IPS DF 6.9 (cell line): Measurements from ENCODE around the gene COPRS.
A peak's percentile ranks its signal among the peaks of the same experiment; 100 is the strongest.

ENCODE experiments used
- DNase-seq: peaks from one replicate; pipeline ENCODE4 v3.0.0-alpha.2; 2013; ENCODE audit warnings: low read depth, low spot score
- H3K27ac ChIP-seq: one replicate; pipeline ENCODE4 v1.5.1; 2013; ENCODE audit warnings: low read length, control low read depth
- H3K27me3 ChIP-seq: 2 replicates; pipeline ENCODE4 v1.6.1; 2013; ENCODE audit warnings: mild to moderate bottlenecking, low read length; ENCODE audit not compliant: control insufficient read depth, insufficient read depth
- H3K36me3 ChIP-seq: 2 replicates; pipeline ENCODE4 v1.6.1; 2013; ENCODE audit warnings: low read length; ENCODE audit not compliant: control insufficient read depth, insufficient read depth
- H3K4me1 ChIP-seq: 2 replicates; pipeline ENCODE4 v1.6.1; 2013; ENCODE audit warnings: low read length; ENCODE audit not compliant: control insufficient read depth, insufficient read depth
- H3K4me3 ChIP-seq: 2 replicates; pipeline ENCODE4 v1.5.1; 2013; ENCODE audit warnings: mild to moderate bottlenecking, low read length
- H3K9me3 ChIP-seq: 2 replicates; pipeline ENCODE4 v1.6.1; 2013; ENCODE audit warnings: low read length, inconsistent platforms; ENCODE audit not compliant: control insufficient read depth, insufficient read depth
- whole genome bisulfite sequencing: extraction: QIAGEN DNeasy Blood & Tissue Kit; methylation state at CpG from one replicate; pipeline ENCODE4 v1.1.7; 2013; ENCODE audit warnings: mixed read lengths, missing lambda C conversion rate; ENCODE audit not compliant: insufficient read length, insufficient coverage; 5-methylcytosine and 5-hydroxymethylcytosine counted together

COPRS gene

DNA sequence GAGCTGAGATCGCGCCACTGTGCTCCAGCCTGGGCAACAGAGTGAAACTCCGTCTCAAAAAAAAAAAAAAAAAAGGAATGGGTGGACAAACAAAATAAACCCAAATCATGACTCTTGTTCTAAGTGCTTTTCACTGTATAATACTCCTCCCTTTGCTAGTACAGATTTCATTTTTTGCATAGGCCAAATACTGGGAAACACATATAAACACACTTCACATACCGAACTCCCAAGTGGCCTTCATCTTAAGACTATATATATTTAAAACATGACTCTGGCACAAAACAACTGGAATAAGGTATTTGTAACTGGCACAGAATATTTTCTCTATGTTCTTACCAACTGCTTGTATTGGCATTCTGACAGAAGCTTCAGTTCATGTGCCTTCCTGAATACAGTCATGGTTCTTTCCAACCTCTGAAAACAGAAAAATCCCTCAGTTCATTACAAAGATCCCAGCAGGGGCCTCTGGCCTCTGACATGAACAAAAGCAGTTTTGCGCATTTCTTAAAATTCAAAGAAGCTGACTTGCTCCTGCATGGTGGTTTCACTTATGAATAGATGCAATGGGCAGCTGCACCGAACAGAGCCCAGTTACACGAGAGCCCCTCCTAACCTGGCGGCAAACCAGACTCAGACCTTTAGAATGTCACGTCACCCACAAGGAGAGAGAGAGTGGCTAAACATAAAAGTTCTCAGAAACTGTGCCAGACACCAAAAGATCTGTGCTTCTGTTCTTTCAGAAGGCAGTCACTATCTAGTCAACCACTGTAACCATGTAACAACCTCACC, 19.1 kb upstream of the COPRS start:
- WGBS: no CpG with 5 or more reads among the region's 9 CpGs
- no peak for DNase-seq
- Histone ChIP-seq H3K36me3 (peaks cover 29% of the 10 kb centered on the region; the same call in 1 of the 2 replicates), H3K4me1 (no peaks in the 10 kb centered on the region), H3K9me3 (no peaks in the 10 kb centered on the region), H3K4me3 (no peak overlapping the region), H3K27ac (no peak overlapping the region), H3K27me3 (no peaks in the 10 kb centered on the region)

DNA sequence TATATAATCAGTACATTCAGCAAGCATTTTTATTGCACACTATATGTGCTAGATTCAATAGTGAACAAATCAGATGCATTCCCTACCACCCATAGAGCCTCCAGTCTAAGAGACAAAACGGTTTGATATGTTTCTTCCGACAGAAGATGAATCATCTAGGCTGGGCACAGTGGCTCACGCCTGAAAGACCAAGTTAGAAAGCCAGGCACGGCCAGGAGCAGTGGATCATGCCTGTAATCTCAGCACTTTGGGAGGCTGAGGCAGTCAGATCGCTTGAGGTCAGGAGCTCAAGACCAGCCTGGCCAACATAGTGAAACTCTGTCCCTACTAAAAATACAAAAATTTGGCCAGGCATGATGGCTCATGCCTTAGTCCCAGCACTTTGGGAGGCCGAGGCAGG, 18.3 kb upstream of the COPRS start:
- H3K4me1 ChIP-seq: no peaks in the 10 kb centered on the region
- DNase-seq: no peak
- H3K27ac ChIP-seq: no peak overlapping the region
- no peaks in the 10 kb centered on the region for H3K9me3 ChIP-seq
- WGBS: no CpG with 5 or more reads among the region's 6 CpGs
- no peaks in the 10 kb centered on the region for H3K27me3 ChIP-seq
- no peak overlapping the region for H3K4me3 ChIP-seq
- peaks cover 34% of the 10 kb centered on the region for H3K36me3 ChIP-seq

DNA sequence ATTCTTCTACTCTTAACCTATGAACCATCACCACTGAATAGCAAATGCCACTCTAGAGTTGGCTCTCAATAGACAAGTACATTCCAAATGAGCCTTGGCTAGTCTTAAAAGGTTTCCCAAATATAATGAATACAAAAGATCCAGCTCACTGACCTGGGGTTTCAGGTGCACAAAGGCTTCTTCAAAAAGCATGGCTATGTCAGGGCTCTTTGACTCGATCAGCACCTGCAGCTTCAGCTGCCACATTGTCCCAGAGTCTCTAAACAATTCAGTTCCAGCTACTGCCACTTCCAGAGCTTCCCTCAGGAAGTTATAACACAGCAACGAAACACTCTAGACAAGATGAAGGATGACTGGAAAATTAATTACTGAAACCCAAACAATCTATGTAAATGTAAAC, 16.0 kb upstream of the COPRS start:
- H3K4me1 ChIP-seq: no peaks in the 10 kb centered on the region
- WGBS: no CpG with 5 or more reads among the region's 2 CpGs
- H3K9me3 ChIP-seq: no peaks in the 10 kb centered on the region
- no peak overlapping the region for H3K27ac ChIP-seq
- no peaks in the 10 kb centered on the region for H3K27me3 ChIP-seq
- no peak overlapping the region for H3K4me3 ChIP-seq
- peaks cover 32% of the 10 kb centered on the region for H3K36me3 ChIP-seq
- no peak for DNase-seq

DNA sequence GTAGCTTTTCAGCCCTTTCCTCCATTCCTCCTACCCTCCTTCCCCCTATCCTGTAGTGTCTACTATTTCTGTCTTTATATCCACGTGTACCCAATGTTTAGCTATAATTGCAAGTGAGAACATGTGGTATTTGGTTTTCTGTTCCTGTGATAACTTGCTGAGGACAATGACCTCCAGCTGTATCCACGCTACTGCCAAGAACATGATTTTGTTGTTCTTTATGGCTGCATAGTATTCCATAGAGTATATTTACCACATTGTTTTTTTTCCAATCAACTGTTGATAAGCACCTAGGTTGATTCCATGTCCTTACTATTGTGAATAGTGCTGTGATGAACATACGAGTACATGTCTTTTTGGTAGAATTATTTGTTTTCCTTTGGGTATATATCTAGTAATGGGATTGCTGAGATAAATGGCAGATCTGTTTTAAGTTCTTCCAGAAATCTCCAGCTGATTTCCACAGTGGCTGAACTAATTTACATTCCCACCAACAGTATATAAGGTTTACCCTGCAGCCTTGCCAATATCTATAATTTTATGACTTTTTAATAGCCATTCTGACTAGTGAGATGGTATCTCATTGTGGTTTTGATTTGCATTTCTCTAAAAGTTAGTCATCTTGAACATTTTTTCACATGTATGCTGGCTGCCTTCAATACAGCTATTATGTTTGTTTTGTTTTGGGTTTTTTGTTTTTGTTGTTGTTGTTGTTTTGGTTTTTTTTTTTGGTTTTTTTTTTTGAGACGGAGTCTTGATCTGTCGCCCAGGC, 10.9 kb upstream of the COPRS start:
- Histone ChIP-seq H3K4me3 (no peak overlapping the region), H3K9me3 (no peaks in the 10 kb centered on the region), H3K4me1 (no peaks in the 10 kb centered on the region), H3K27me3 (no peaks in the 10 kb centered on the region), H3K27ac (no peak overlapping the region), H3K36me3 (peaks cover 22% of the 10 kb centered on the region)
- WGBS: no CpG with 5 or more reads among the region's 5 CpGs
- DNase-seq: no peak

DNA sequence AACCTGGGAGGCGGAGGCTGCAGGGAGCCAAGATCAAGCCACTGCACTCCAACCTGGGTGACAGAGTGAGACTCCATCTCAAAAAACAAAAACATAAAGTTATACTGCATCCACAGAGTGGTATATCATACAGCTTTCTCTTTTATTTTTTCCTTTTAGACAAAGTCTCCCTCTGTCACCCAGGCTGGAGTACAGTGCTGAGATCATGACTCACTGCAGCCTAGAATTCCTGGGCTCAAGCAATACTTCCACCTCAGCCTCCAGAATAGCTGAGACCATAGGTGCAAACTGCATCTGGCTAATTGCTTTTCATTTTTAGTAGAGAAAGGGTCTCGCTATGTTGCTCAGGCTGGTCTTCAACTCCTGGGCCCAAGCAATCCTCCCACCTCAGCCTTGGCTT, 10.0 kb upstream of the COPRS start:
- H3K4me3 ChIP-seq: no peak overlapping the region
- no peak overlapping the region for H3K27ac ChIP-seq
- no peaks in the 10 kb centered on the region for H3K27me3 ChIP-seq
- no CpG with 5 or more reads among the region's 2 CpGs for WGBS
- H3K9me3 ChIP-seq: no peaks in the 10 kb centered on the region
- no peak for DNase-seq
- peaks cover 26% of the 10 kb centered on the region for H3K36me3 ChIP-seq
- no peaks in the 10 kb centered on the region for H3K4me1 ChIP-seq

DNA sequence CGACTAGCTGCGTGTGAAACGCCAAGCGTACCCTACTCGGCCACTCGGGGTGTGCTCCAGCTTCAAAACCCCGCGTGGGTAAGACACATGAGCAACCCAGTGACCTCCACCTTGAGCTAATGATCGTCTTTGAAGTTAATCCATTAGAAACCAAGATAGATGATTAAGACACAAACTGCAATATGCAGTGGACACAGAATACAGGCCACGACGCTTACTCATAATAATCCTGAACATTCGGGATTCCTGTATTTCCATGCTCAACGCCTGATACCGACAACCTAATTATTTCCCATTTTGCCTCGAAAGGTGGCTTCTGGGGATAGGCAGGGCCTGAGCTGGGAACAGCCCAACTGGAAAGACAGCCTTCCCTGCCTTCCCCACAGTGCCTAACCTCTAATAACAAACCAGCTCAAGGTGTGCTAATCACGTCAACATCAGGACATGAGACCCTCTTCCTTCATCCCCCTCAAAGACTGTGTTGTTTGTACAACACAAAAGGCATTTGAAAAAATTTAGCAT, 504 bp upstream of the COPRS start:
- Histone ChIP-seq H3K36me3 (peaks cover 9% of the 10 kb centered on the region; the same call in 1 of the 2 replicates), H3K27me3 (no peaks in the 10 kb centered on the region), H3K4me1 (no peaks in the 10 kb centered on the region), H3K9me3 (no peaks in the 10 kb centered on the region), H3K4me3 (peak overlapping the region; percentile 60; the same call in 1 of the 2 replicates), H3K27ac (no peak overlapping the region)
- DNase-seq: no peak
- WGBS: no CpG with 5 or more reads among the region's 16 CpGs

DNA sequence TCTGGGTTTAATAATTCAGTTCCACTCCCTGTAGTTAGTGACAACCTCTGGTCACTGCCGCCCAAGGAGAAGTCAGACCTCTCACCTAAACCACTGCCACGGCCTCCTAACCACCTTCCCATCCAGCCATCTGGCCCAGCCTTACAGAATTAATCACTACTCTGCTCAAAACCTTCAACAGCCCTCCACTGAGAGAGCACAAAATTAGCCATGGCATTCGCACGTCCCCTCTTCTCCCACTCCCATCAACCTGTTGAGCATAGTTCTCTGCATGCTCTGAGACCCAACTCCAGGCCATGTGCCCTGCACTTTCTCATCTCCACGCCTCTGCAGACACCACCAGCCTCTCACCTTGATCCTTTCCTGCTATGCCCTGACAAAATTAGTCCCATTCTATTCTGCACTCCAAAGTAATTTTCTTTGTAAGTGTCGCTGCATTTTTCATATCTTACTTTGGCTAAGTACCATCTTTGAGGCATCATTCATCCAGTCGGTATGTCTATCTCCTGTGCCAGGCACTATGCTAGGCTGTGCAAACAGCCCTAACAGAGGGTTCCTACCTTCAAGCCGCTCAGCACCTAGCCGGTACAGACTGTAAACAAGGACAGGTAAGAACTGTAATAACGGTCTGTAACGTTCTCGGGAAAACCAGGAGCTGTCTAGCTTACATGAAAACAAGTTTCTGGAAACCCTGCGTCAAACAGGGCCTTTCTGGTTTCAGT, 963 bp downstream of the COPRS start:
- no peaks in the 10 kb centered on the region for H3K27me3 ChIP-seq
- no CpG with 5 or more reads among the region's 13 CpGs for whole genome bisulfite sequencing
- no peak overlapping the region for H3K27ac ChIP-seq
- no peaks in the 10 kb centered on the region for H3K4me1 ChIP-seq
- H3K36me3 ChIP-seq: peaks cover 4% of the 10 kb centered on the region; the same call in 1 of the 2 replicates
- peak overlapping the region; percentile 81; the same call in 1 of the 2 replicates for H3K4me3 ChIP-seq
- no peak for DNase-seq
- H3K9me3 ChIP-seq: no peaks in the 10 kb centered on the region

DNA sequence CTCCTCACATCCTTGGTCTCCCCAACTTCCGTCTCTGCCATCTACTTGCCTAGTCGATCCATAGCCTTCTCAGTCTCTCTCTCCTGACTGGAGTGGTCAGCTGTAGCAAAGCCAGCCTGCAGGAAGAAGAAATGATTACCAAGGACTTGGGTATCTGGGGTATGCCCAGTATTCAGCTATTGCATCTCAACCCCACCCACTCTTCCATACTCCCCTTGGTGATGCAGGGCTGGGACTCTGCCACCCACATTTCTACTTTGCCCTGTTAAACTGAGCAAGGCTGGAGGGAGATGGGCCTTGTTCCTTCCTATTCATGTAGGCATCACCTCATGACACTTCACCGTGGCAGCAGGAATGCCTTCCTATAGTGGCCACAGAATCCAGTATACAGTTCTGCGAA, 2.3 kb downstream of the COPRS start:
- H3K4me3 ChIP-seq: no peak overlapping the region
- DNase-seq: no peak
- WGBS: no CpG with 5 or more reads among the region's 4 CpGs
- no peaks in the 10 kb centered on the region for H3K27me3 ChIP-seq
- H3K36me3 ChIP-seq: peaks cover 1% of the 10 kb centered on the region
- no peaks in the 10 kb centered on the region for H3K4me1 ChIP-seq
- H3K9me3 ChIP-seq: no peaks in the 10 kb centered on the region
- no peak overlapping the region for H3K27ac ChIP-seq

DNA sequence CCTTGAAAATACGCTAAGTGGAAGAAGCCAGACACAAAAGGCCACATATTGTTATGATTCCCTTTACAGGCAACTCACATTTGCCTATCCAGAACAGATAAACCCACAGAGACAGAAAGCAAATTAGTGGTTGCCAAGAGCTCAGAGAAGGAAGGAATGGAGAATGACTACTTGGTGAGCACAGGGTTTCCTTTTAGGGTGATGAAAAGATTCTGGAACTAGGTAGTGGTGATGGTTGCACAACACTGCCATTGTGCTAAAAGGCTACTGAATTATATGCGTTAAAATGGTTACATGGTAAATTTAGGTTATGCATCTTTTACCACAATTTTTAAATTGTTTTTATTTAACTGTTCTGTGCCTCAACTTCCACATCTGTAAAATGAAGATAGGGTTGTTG, 4.4 kb downstream of the COPRS start:
- H3K4me3 ChIP-seq: no peak overlapping the region
- peaks cover 2% of the 10 kb centered on the region for H3K36me3 ChIP-seq
- no peaks in the 10 kb centered on the region for H3K9me3 ChIP-seq
- no peaks in the 10 kb centered on the region for H3K27me3 ChIP-seq
- DNase-seq: no peak
- no peak overlapping the region for H3K27ac ChIP-seq
- H3K4me1 ChIP-seq: no peaks in the 10 kb centered on the region
- WGBS: no CpG with 5 or more reads among the region's 2 CpGs

DNA sequence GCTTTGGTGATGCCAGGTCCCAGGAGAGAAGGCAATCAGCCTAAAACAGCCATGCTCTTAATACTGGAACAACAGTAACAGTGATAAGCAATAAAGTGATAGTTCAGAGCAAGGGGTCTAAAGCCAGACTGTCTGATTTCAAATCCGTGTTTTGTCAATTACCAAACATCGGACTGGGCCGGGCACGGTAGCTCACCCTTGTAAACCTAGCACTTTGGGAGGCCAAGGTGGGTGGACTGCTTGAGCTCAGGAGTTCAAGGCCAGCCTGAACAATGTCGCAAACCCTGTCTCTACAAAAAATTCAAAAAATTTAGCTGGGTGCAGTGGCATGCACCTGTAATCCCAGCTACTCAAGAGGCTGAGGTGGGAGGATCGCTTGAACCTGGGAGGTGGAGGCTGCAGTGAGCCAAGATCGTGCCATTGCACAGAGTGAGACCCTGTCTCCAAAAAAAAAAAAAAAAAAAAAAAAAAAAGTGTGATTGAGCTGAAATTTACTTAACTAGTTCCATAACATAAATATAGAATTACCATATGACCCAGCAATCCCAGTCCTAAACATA, 5.1 kb downstream of the COPRS start:
- DNase-seq: no peak
- Histone ChIP-seq H3K27me3 (no peaks in the 10 kb centered on the region), H3K4me3 (no peak overlapping the region), H3K27ac (no peak overlapping the region), H3K36me3 (peaks cover 2% of the 10 kb centered on the region), H3K4me1 (no peaks in the 10 kb centered on the region), H3K9me3 (no peaks in the 10 kb centered on the region)
- WGBS: no CpG with 5 or more reads among the region's 7 CpGs
